Stimulated activated CD4-positive, alpha-beta T cell treated with anti-CD3 and anti-CD28 coated beads, Interleukin-12 subunit alpha, Interleukin-12 subunit beta, amount 100 ng/mL, for 48 hours (primary cell): ENCODE data around the gene MPPED1.

Experiments
- DNase-seq, 3 donors: peaks; one replicate each; pipeline ENCODE4 v3.0.0-alpha.2; 2020; ENCODE audit warnings: low read depth in 2 of 3, low spot score in 1 of 3

The MPPED1 gene

DNA sequence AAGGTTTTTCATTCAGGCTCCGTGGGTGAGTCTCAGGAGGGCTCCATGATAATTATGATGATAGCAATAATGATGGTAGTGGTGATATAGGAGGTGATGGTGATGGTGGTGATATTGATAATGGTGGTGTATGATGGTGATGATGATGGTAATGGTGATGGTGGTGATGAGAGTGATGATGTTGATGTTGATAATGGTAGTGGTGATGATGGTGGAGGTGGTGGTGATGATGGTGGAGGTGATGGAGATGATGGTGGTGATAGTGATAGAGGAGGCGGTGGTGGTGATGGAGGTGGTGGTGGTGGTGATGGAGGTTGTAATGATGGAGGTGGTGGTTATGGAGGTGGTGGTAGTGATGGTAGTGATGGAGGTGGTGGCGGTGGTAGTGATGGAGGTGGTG is 79.4 kb downstream of the MPPED1 start:
- DNase-seq = no peak

DNA sequence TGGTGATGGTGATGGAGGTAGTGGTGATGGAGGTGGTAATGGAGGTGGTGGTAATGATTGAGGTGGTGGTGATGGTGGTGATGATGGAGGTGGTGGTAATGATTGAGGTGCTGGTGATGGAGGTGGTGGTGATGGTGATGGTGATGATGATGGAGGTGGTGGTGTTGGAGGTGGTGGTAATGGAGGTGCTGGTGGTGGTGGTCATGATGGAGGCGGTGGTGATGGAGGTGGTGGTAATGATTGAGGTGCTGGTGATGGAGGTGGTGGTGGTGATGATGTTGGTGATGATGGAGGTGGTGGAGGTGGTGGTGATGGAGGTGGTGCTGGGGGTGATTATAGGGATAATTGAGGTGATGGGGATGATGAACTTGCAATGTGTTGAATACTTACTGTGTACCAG is 79.9 kb downstream of the MPPED1 start:
- DNase-seq = no peak

DNA sequence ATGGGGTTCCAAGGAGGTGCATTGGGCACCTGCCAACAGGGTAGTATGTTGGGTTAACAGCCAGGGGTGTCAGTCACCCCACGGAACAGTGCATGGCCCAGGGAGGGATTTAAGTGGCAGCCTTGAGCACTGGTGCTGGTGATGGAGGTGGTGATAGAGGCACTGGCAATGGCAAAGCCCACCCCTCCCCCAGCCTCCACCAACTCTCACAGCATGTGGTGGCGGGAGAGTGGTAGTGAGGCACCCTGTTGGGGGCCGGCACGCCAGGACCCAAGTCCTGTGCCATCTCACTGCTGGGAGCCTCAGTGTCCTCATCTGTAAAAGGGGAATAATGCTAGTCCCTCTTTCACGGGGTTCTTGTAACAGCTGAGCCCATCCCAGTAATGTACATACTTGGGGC is 81.5 kb downstream of the MPPED1 start:
- no peak for DNase-seq

GRCh38 chr22:43497956-43498855 is 86.4 kb downstream of the MPPED1 start:
- DNase-seq = no peak

- DNase-seq = no peak
These were observed 87.0 kb downstream of the MPPED1 start for GRCh38 chr22:43498856-43499253.

DNA sequence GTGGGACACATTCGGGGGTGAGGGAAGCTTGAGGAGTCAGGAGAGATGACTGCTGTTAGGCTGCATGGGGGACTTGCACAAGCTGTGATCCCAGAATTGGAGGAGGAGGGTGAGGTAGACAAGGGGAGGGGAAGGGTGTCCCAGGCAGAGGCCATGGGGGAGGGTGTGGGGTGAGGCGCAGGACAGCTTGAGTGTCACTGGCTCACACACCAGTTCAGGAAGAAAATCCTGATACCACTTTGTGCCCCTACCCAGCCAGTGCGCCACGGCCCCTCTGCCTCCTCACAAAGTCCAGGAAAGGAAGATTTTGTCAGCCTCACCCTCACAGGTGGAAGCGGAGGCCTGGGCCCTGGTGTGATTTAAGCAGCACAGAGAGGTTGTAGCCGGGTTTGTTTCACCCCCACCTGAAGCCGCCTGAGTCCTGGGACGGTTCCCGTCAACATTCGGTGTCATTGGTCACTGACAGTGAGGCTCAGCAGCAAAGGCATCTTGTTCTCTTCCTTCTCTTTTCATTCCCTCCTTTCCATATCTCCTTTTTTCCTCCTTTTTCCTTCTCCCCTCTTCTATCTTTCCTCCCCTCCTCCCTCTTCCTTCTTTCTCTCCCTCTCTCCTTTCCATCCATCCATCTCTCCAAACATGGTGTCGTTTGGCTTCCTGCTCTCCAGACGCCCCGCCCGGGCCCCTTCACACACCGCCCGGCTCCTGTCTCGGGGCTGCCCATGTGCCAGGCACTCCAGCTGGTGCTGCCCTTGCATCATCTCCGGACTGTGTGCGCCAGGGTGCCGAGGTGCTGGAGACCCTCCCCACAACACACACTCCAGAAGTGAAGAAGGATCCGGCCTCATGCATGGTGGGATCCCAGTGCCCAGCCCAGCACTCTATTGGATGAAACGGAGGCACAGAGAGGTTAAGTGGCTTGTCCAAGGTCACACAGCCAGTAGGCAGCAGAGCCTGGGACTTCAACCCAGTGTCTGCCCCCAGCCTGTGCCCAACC is 89.3 kb downstream of the MPPED1 start:
- no peak for DNase-seq

GRCh38 chr22:43501878-43502277 is 90.1 kb downstream of the MPPED1 start:
- no peak for DNase-seq

DNA sequence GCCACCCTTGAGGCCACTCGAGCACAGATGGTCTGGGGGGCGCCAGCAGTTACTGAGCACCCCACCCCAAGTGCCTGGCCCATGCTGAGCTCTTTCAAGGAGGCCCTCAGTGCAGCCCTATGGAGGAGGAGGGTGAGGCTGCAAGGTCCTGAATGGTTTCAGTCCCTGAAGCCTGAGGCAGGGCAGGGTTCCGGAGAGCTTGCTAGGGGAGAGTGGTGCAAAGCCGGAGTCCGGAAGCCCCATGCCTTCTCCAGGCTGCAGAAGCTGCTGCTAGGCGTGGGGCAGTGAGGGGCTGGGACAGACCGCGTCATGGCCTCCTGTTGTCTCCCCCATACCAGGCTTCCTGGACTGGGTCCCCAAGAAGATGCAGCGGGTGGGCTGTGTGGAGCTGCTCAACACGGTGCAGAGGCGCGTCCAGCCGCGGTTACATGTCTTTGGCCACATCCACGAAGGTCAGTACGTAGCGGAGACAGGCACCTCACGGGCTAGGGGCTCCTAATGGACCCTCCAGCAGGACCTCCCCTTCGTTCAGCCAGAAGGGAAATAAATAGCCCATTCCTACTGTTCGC is 90.6 kb downstream of the MPPED1 start:
- DNase-seq = no peak

GRCh38 chr22:43504068-43504467 is 92.3 kb downstream of the MPPED1 start:
- no peak for DNase-seq

DNA sequence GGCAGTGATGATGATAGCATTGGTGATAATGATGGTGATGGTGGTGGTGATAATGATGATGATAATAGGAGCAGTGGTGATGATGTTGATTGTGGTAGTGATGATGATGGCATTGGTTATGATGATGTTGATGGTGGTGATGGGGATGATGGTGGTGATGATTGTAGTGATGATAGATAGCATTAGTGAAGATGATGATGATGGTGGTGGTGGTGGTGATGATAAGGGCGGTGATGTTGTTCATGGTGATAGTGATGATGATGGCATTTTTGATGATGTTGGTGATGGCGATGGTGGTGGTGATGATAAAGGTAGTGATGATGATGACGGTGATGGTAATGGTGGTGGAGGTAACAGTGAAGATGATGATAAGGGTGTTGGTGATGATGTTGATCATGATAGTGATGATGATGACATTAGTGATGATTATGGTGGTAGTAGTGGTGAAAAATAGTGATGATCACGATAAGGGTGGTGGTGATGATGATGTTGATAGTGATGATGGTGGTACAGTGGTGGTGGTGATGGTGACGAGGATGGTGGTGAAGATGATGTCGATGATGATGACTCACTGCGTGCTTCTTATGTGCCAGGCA is 93.0 kb downstream of the MPPED1 start:
- no peak for DNase-seq

DNA sequence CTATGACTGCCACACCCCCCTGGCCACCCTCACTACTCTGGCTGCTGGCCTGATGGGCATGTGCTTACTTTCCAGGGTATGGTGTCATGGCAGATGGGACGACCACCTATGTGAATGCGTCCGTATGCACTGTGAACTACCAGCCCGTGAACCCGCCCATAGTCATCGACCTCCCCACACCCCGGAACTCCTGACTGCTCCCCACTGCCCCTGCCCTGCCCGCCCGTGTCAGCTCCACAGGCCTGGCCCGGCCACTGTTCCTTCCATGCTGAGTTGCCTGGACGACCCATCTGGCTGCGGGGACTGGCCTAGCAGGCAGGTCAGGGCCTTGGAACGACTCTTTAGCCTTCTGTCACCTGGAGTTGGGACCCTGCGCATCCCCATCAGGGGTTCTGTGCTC is 93.6 kb downstream of the MPPED1 start:
- DNase-seq = no peak

GRCh38 chr22:43505896-43506295 is 94.1 kb downstream of the MPPED1 start:
- DNase-seq = no peak

DNA sequence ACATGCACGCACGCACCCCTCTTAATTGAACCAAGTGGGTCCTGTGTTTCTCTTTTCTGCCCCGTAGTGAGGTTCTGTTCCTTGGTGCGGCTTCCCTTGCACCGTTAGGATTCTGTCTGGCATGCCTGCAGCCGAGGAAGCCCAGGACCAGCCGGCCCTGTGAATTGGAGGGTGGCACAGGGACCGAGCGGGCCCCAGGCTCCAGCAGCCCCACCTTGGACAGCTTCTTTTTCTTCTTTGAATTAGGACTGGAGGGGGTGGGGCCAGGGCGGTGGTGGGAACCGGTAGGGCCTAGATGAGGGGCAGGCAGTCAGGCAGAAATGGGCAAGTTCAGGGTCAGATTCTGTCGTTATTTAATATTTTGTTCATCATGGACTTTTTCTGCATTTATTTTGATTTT is 94.7 kb downstream of the MPPED1 start:
- DNase-seq = no peak

DNA sequence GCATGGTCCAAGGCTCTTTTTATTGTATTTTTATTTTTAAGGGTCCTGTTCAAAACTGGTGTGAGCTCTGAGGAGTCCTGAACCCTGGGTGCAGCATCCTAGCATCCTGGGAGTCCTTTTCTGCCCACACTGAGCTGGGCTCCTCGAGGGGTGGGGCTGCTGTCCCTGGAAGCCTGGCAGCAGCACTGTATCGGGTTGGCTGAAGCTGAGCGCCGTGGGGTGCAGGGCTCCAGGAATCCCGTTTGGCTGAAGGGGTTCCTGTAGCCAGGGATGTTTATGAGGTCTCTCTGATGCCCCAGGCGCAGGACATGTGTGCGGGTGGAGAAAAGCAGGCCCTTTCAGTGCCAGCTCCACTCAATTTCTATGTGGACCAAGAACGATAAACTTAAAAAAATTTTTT is 95.4 kb downstream of the MPPED1 start:
- no peak for DNase-seq

DNA sequence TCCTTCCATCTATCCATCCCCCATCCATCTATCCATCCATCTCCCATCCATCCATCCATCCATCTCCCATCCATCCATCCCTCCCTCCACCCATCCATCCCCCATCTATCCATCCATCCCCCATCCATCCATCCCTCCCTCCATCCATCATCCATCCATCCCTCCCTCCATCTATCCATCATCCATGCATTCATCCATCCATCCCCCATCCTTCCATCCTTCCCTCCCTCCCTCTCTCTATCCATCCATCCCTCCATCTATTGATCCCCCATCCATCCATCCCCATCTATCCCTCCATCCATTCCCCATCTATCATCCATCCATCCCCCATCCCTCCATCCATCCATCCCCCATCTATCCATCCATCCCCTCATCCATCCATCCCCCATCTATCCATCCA is 96.7 kb downstream of the MPPED1 start:
- no peak for DNase-seq

- DNase-seq = no peak
These were observed 97.5 kb downstream of the MPPED1 start for GRCh38 chr22:43509337-43509736.

DNA sequence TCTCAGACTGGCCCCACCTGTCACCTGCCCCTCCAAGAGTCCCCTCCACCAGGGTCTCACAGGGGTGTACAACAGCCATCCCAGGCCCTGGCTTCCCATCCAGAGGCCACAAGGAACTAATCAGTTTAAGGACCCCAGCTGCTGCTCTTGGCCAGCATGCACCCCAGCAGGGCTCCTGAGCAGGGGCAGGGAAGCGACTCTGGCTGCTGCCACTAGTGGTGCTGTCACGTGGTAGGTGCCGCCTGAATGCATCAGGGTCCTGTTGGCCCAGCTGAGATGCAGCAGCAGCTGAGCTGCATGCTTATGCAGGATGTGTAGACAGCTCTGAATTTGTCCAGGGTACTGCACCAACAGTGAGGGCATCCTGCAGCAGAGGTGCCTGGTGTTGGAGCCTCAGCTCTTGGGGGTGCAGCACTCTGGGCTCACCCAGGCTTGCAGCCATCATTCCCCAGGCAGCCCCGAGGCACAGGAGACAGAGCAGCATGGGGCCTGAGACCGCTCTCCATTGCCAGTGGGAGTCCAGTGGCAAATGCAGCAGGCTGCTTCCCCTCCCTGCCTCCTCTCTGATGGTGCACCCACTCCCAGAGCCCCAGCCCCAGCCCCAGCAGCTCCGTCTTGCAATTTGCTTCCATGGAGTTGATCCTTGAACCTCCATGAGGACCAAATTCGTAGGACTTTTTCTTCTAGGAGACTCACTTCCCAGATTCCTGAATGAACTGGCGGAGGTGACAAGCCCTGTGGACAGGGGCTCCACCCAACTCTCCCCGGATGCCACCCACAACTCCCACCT is 98.7 kb downstream of the MPPED1 start:
- DNase-seq = no peak

DNA sequence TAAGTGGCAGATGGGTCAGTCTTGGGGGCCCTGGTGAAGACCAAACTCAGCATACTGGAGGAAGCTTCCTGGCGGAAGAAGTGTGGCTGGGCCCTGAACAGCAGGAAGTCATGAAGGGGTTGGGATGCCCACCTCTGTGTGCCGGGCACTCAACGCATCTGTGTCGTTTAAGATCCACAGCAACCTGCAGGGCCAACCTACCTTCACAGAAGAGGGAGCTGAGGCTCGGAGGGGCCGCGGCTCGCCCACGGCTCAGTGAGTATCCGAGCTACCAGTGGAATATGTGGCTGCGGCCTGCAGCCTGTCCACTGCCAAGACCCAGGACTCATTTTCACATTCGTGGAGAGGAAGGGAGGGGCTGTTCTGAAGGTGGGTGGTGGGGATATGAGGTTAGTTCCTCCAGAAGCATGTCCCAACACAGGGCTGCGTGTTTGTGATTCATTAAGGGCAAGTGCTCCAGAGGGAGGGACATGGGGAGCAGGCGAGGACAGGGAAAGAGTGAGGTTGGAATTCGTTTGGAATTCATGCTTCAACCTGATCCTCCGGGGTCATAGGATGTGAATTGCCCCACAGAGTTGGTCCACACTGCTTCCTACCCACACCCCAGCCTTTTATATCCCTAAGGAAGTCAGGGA is 99.6 kb downstream of the MPPED1 start:
- DNase-seq = no peak

GRCh38 chr22:43512279-43512678 is 100.5 kb downstream of the MPPED1 start:
- DNase-seq = no peak
